Pericardium fibroblast (primary cell): Measurements from ENCODE around the gene CSRP3. TPM values are rescaled to one million over a fixed set of nuclear protein-coding genes. Genes with fewer than 3 reads are reported as not detected.

Experiments used
- total RNA-seq: library from RNA; depleted of rRNA; stranded (reverse); fragments of >200 nt; gene quantifications from 2 replicates; pipeline ENCODE4 v1.2.3, GENCODE V29; 2015

The CSRP3 gene
- not detected in 2 replicates for total RNA-seq

GRCh38 chr11:19201737-19202605 is at the start of gene CSRP3:
CSRP3 (minus strand) TSS chr11:19201983; CDS start chr11:19192448, 9,535 bp downstream.

GRCh38 chr11:19240420-19241259 is 38.9 kb upstream of the CSRP3 start, which contains the start of gene E2F8:
E2F8 (minus strand) TSS chr11:19240945; CDS start chr11:19240121, 824 bp downstream.

Other genes with a start within 250 kb of the CSRP3 start
- gene MRGPRX2, start 141.3 kb downstream of the CSRP3 start, total RNA-seq = not detected in 2 replicates
- 9.6 and 17.8 TPM in 2 replicates for gene ZDHHC13, start 84.8 kb downstream of the CSRP3 start, total RNA-seq
- under 0.01 TPM in 1 of 2 replicates, not detected in the other for gene E2F8, start 39.0 kb upstream of the CSRP3 start, total RNA-seq